Measurements from ENCODE around the gene TSGA10IP.

DNA sequence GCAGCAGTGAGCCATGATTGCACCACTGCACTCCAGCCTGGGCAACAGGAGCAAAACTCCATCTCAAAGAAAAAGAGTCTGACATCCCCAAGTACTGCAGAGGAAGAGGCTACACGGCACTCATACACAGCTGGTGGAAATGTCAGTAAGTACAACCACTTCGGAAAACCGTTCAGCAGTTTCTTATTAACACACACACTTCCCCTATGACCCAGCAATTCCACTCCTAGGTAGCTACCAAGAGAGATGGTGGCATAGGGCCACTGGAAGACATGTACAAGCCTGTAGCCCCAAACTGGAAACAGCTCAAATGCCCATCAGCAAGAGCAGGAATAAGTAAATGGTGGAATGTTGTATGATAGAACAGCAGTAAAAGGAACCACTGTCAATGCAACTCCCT lies 22.7 kb upstream of the TSGA10IP start:
- TF ChIP-seq POLR2A (IDR thresholded peaks at IDR 0.05; ENCODE audit: low read length) (no peak), GATA1 (IDR thresholded peaks at IDR 0.05; ENCODE audit: low read depth, low read length) (no peak)
